IPS-18c (cell line): Measurements from ENCODE around the gene INTS6.

Source experiments
- H3K4me3 ChIP-seq: 2 replicates; pipeline ENCODE4 v1.7.0; 2013; ENCODE audit warnings: low read depth, mild to moderate bottlenecking, low read length, moderate library complexity; ENCODE audit not compliant: insufficient read depth
- H3K9me3 ChIP-seq: one replicate; pipeline ENCODE4 v1.6.1; 2013; ENCODE audit warnings: mild to moderate bottlenecking, low read length, moderate library complexity; ENCODE audit not compliant: control insufficient read depth, insufficient read depth

INTS6 gene

GRCh38 chr13:51339952-51340732 lies 112.7 kb downstream of the INTS6 start:
- Histone ChIP-seq H3K9me3 (no peaks in the 10 kb centered on the region), H3K4me3 (no peak overlapping the region)

GRCh38 chr13:51339354-51339753 lies 113.5 kb downstream of the INTS6 start, which contains the start of gene SERPINE3:
TSS of gene SERPINE3 (plus strand) at chr13:51339691. CDS start at chr13:51341092, 1,401 bp downstream.
- H3K4me3 ChIP-seq: no peak within 1 kb of the TSS
- no peaks in the 10 kb centered on the region for H3K9me3 ChIP-seq

- no peaks in the 10 kb centered on the region for H3K9me3 ChIP-seq
- no peak overlapping the region for H3K4me3 ChIP-seq
Measured at GRCh38 chr13:51336746-51337145, 116.1 kb downstream of the INTS6 start.

GRCh38 chr13:51333826-51334225 lies 119.0 kb downstream of the INTS6 start:
- Histone ChIP-seq H3K4me3 (no peak overlapping the region), H3K9me3 (no peaks in the 10 kb centered on the region)

GRCh38 chr13:51333421-51333820 lies 119.4 kb downstream of the INTS6 start:
- no peak overlapping the region for H3K4me3 ChIP-seq
- no peaks in the 10 kb centered on the region for H3K9me3 ChIP-seq

GRCh38 chr13:51332566-51333361 lies 120.1 kb downstream of the INTS6 start:
- H3K4me3 ChIP-seq: no peak overlapping the region
- no peaks in the 10 kb centered on the region for H3K9me3 ChIP-seq

GRCh38 chr13:51331354-51331861 lies 121.4 kb downstream of the INTS6 start:
- no peak overlapping the region for H3K4me3 ChIP-seq
- H3K9me3 ChIP-seq: no peaks in the 10 kb centered on the region

- Histone ChIP-seq H3K9me3 (no peaks in the 10 kb centered on the region), H3K4me3 (no peak overlapping the region)
Measured at GRCh38 chr13:51330791-51331190, 122.0 kb downstream of the INTS6 start.

GRCh38 chr13:51329606-51330005 lies 123.2 kb downstream of the INTS6 start:
- Histone ChIP-seq H3K4me3 (no peak overlapping the region), H3K9me3 (no peaks in the 10 kb centered on the region)

GRCh38 chr13:51328488-51328887 lies 124.3 kb downstream of the INTS6 start:
- Histone ChIP-seq H3K4me3 (no peak overlapping the region), H3K9me3 (no peaks in the 10 kb centered on the region)

- no peaks in the 10 kb centered on the region for H3K9me3 ChIP-seq
- no peak overlapping the region for H3K4me3 ChIP-seq
Measured at GRCh38 chr13:51327961-51328360, 124.9 kb downstream of the INTS6 start.

GRCh38 chr13:51326777-51327176 lies 126.1 kb downstream of the INTS6 start:
- H3K9me3 ChIP-seq: no peaks in the 10 kb centered on the region
- H3K4me3 ChIP-seq: no peak overlapping the region

- H3K9me3 ChIP-seq: no peaks in the 10 kb centered on the region
- no peak overlapping the region for H3K4me3 ChIP-seq
Measured at GRCh38 chr13:51325837-51326236, 127.0 kb downstream of the INTS6 start.

- H3K4me3 ChIP-seq: no peak overlapping the region
- no peaks in the 10 kb centered on the region for H3K9me3 ChIP-seq
Measured at GRCh38 chr13:51324714-51325420, 128.0 kb downstream of the INTS6 start.

GRCh38 chr13:51323824-51324511 lies 128.9 kb downstream of the INTS6 start:
- Histone ChIP-seq H3K4me3 (no peak overlapping the region), H3K9me3 (no peaks in the 10 kb centered on the region)

- no peak overlapping the region for H3K4me3 ChIP-seq
- H3K9me3 ChIP-seq: no peaks in the 10 kb centered on the region
Measured at GRCh38 chr13:51322826-51323225, 130.0 kb downstream of the INTS6 start.

GRCh38 chr13:51321836-51322235 lies 131.0 kb downstream of the INTS6 start:
- no peak overlapping the region for H3K4me3 ChIP-seq

More at GRCh38 chr13:51321836-51322235, 131.0 kb downstream of the INTS6 start:
- H3K9me3 ChIP-seq: no peaks in the 10 kb centered on the region
